WTC11 (cell line): ENCODE results near the gene TMPRSS3. TPM values are rescaled to one million over a fixed set of nuclear protein-coding genes. Genes with fewer than 3 reads are reported as not detected.

Source experiments
- ATAC-seq: fragments of 200-7000 bp; cut with Tn5 transposase; 2 replicates; pipeline ENCODE4 v1.10.0; 2021; ENCODE audit warnings: mild to moderate bottlenecking, moderate library complexity
- CTCF ChIA-PET: fragments of 300-600 bp; sonication (Branson Sonifier 250); formaldehyde crosslinking; loops from one replicate; lab custom pipeline; 2021; ENCODE audit warnings: antibody characterized with exemption; lab: Charles Lee
- POLR2A ChIA-PET: fragments of 350-600 bp; sonication (Branson Sonifier 250); formaldehyde crosslinking; loops from one replicate; lab custom pipeline; 2021; ENCODE audit warnings: antibody characterized with exemption; lab: Charles Lee
- DNase-seq: peaks from one replicate; pipeline ENCODE4 v3.0.0; 2021; ENCODE audit warnings: low spot score
- H3K27ac Mint-ChIP-seq: 2 replicates; pipeline ENCODE4 v1.8.0; 2021; ENCODE audit warnings: mixed read lengths
- H3K27me3 Mint-ChIP-seq: 2 replicates; pipeline ENCODE4 v1.8.0; 2021; ENCODE audit warnings: low read depth, mild to moderate bottlenecking, moderate library complexity, mixed read lengths
- H3K36me3 Mint-ChIP-seq: 2 replicates; pipeline ENCODE4 v1.8.0; 2021; ENCODE audit warnings: mixed read lengths
- H3K4me1 Mint-ChIP-seq: 2 replicates; pipeline ENCODE4 v1.8.0; 2022; ENCODE audit warnings: mixed read lengths
- H3K4me3 Mint-ChIP-seq: 2 replicates; pipeline ENCODE4 v1.8.0; 2021; ENCODE audit warnings: mild to moderate bottlenecking, moderate library complexity, mixed read lengths
- H3K9me3 Mint-ChIP-seq: 2 replicates; pipeline ENCODE4 v1.8.0; 2021; ENCODE audit warnings: mixed read lengths
- AFF4 ChIP-seq: sonication (generic); formaldehyde crosslinking; IDR thresholded peaks from 2 replicates; pipeline ENCODE4 v1.8.1; 2023; ENCODE audit warnings: mild to moderate bottlenecking, missing genetic modification reagents, borderline replicate concordance
- AR ChIP-seq: fragments of 250-450 bp; sonication (Bioruptor Pico); IDR thresholded peaks from 2 replicates; pipeline ENCODE4 v1.9.0; 2021; ENCODE audit warnings: mild to moderate bottlenecking
- ATF6 ChIP-seq: sonication (generic); formaldehyde crosslinking; IDR thresholded peaks from 2 replicates; pipeline ENCODE4 v1.8.1; 2023; ENCODE audit warnings: mild to moderate bottlenecking, missing genetic modification reagents
- E2F1 ChIP-seq: sonication (generic); formaldehyde crosslinking; IDR thresholded peaks from 2 replicates; pipeline ENCODE4 v1.8.0; 2022; ENCODE audit warnings: mild to moderate bottlenecking, missing genetic modification reagents
- E2F5 ChIP-seq: sonication (generic); formaldehyde crosslinking; IDR thresholded peaks from 2 replicates; pipeline ENCODE4 v1.8.1; 2022; ENCODE audit warnings: mild to moderate bottlenecking, moderate library complexity, missing genetic modification reagents
- FOXK1 ChIP-seq: sonication (generic); formaldehyde crosslinking; IDR thresholded peaks from 2 replicates; pipeline ENCODE4 v1.8.0; 2022; ENCODE audit warnings: mild to moderate bottlenecking, moderate library complexity, missing genetic modification reagents
- GABPB1 ChIP-seq: sonication (generic); formaldehyde crosslinking; IDR thresholded peaks from 2 replicates; pipeline ENCODE4 v1.8.1; 2023; ENCODE audit warnings: mild to moderate bottlenecking, missing genetic modification reagents
- JUN ChIP-seq: sonication (generic); formaldehyde crosslinking; IDR thresholded peaks from 2 replicates; pipeline ENCODE4 v1.8.0; 2023; ENCODE audit warnings: mild to moderate bottlenecking, missing genetic modification reagents
- MAX ChIP-seq: sonication (generic); formaldehyde crosslinking; IDR thresholded peaks from 2 replicates; pipeline ENCODE4 v1.8.0; 2022; ENCODE audit warnings: mild to moderate bottlenecking, missing genetic modification reagents
- MLX ChIP-seq: sonication (generic); formaldehyde crosslinking; IDR thresholded peaks from 2 replicates; pipeline ENCODE4 v1.8.1; 2023; ENCODE audit warnings: mild to moderate bottlenecking, missing genetic modification reagents, moderate library complexity
- PREB ChIP-seq: sonication (generic); formaldehyde crosslinking; IDR thresholded peaks from 2 replicates; pipeline ENCODE4 v1.8.1; 2022; ENCODE audit warnings: mild to moderate bottlenecking, missing genetic modification reagents, moderate library complexity, borderline replicate concordance
- TEAD4 ChIP-seq: sonication (generic); formaldehyde crosslinking; IDR thresholded peaks from 2 replicates; pipeline ENCODE4 v1.8.0; 2022; ENCODE audit warnings: mild to moderate bottlenecking, missing genetic modification reagents
- TP53 ChIP-seq: sonication (generic); formaldehyde crosslinking; IDR thresholded peaks from 2 replicates; pipeline ENCODE4 v1.8.1; 2023; ENCODE audit warnings: mild to moderate bottlenecking, missing genetic modification reagents
- ZNF121 ChIP-seq: sonication (generic); formaldehyde crosslinking; IDR thresholded peaks from 2 replicates; pipeline ENCODE4 v1.8.0; 2023; ENCODE audit warnings: missing genetic modification reagents
- ZNF396 ChIP-seq: fragments of 250-450 bp; sonication (Bioruptor Pico); IDR thresholded peaks from 2 replicates; pipeline ENCODE4 v1.8.0; 2021; ENCODE audit warnings: mild to moderate bottlenecking, moderate library complexity, borderline replicate concordance
- ZNF416 ChIP-seq: fragments of 250-450 bp; sonication (Bioruptor Pico); IDR thresholded peaks from 2 replicates; pipeline ENCODE4 v1.9.0; 2021; ENCODE audit warnings: mild to moderate bottlenecking, inconsistent platforms
- ZNF423 ChIP-seq: fragments of 250-450 bp; sonication (Bioruptor Pico); IDR thresholded peaks from 2 replicates; pipeline ENCODE4 v2.1.2; 2022; ENCODE audit warnings: mild to moderate bottlenecking, moderate library complexity
- ZSCAN18 ChIP-seq: fragments of 250-450 bp; sonication (Bioruptor Pico); IDR thresholded peaks from 2 replicates; pipeline ENCODE4 v2.1.2; 2022; ENCODE audit warnings: mild to moderate bottlenecking, moderate library complexity
- total RNA-seq: library from RNA; stranded (reverse); gene quantifications from 3 replicates; pipeline ENCODE4 v1.2.3, GENCODE V29; 2021

Gene TMPRSS3
- total RNA-seq, 1 experiment from 2014 or later, result 0.39 TPM

GRCh38 chr21:42441963-42442362 is 46.1 kb upstream of the TMPRSS3 start:
- Mint-ChIP-seq H3K9me3 (peaks cover 3% of the 10 kb centered on the region; the same call in 1 of the 2 replicates), H3K27me3 (no peaks in the 10 kb centered on the region), H3K4me1 (no peaks in the 10 kb centered on the region), H3K4me3 (no peak overlapping the region), H3K27ac (no peak overlapping the region), H3K36me3 (no peaks in the 10 kb centered on the region)
- no peak for TF ChIP-seq ZNF423 (CRISPR knock-in tag)
- no peak for TF ChIP-seq FOXK1 (CRISPR knock-in tag)
- TF ChIP-seq E2F5 (CRISPR knock-in tag), result no peak
- TF ChIP-seq ATF6, result no peak
- no peak for TF ChIP-seq AR (CRISPR knock-in tag)
- no peak for TF ChIP-seq MAX (CRISPR knock-in tag)
- no peak for TF ChIP-seq ZSCAN18 (CRISPR knock-in tag)
- no peak for TF ChIP-seq PREB (CRISPR knock-in tag)
- no peak for TF ChIP-seq MLX (CRISPR knock-in tag)
- TF ChIP-seq ZNF121 (CRISPR knock-in tag), result no peak
- TF ChIP-seq AFF4 (CRISPR knock-in tag), result no peak
- no peak for TF ChIP-seq E2F1 (CRISPR knock-in tag)
- TF ChIP-seq JUN (CRISPR knock-in tag), result no peak
- TF ChIP-seq ZNF416 (CRISPR knock-in tag), result no peak
- no peak for TF ChIP-seq TP53 (CRISPR knock-in tag)
- TF ChIP-seq TEAD4 (CRISPR knock-in tag), result no peak
- TF ChIP-seq GABPB1 (CRISPR knock-in tag), result no peak
- TF ChIP-seq ZNF396 (CRISPR knock-in tag), result no peak
- POLR2A ChIA-PET, result no interaction called here
- CTCF ChIA-PET, result interaction anchor here (0.6 to 1.1 kb wide), 2 partner anchors 36 to 183 kb away, joined by 3 to 7 read pairs; no protein-coding TSS in a partner anchor
- DNase-seq (no peak), ATAC-seq (no peak)
